GM12878 (cell line): ENCODE data around the gene CDK15. TPM values are rescaled to one million over a fixed set of nuclear protein-coding genes. Genes with fewer than 3 reads are reported as not detected.

Source experiments
- ATAC-seq: fragments of 200-7000 bp; cut with Tn5 transposase; 3 replicates; pipeline ENCODE4 v1.9.1; 2020; ENCODE audit warnings: mild to moderate bottlenecking, moderate library complexity
- BruUV-seq: library from RNA; stranded (reverse); fragments of 400-500 nt; replicated peaks from 2 replicates; lab custom pipeline; 2021; lab: Mats Ljungman, UMichigan
- CTCF ChIA-PET: fragments of 300-600 bp; sonication (Branson Sonifier 250); formaldehyde crosslinking; extraction: SDS; loops from one replicate; lab custom pipeline; 2021; ENCODE audit warnings: inconsistent platforms; lab: Yijun Ruan, JAX
- POLR2A ChIA-PET: fragments of 350-600 bp; formaldehyde crosslinking; extraction: SDS; loops from one replicate; lab custom pipeline; 2021; ENCODE audit warnings: inconsistent platforms; lab: Charles Lee
- RAD21 ChIA-PET: fragments of 300-600 bp; sonication (Branson Sonifier 250); formaldehyde crosslinking; loops from one replicate; lab custom pipeline; 2023; ENCODE audit warnings: antibody characterized with exemption; ENCODE audit not compliant: unreplicated experiment; lab: Charles Lee
- SMC1A ChIA-PET: fragments of 300-600 bp; sonication (Branson Sonifier 250); formaldehyde crosslinking; loops from one replicate; lab custom pipeline; 2023; ENCODE audit not compliant: unreplicated experiment, uncharacterized antibody; lab: Charles Lee
- DNase-seq: peaks from one replicate; pipeline ENCODE4 v3.0.0-alpha.2; 2011; ENCODE audit warnings: low read depth, low spot score
- FAIRE-seq: peaks from 3 replicates; lab custom pipeline; 2011; peaks lifted over from hg19 to GRCh38; lab: Jason Lieb, UNC
- H2AFZ ChIP-seq: 2 replicates; pipeline ENCODE4 v1.6.0; 2011; ENCODE audit warnings: low read depth, low read length, control low read depth; ENCODE audit not compliant: control insufficient read depth
- H3K27ac ChIP-seq: 2 replicates; pipeline ENCODE4 v1.5.1; 2011; ENCODE audit warnings: control low read depth; ENCODE audit not compliant: control insufficient read depth, insufficient read depth
- H3K27me3 ChIP-seq, 2 experiments: replicated peaks in 1 of 2; 2 replicates each; pipeline versions ENCODE4 v1.6.0 to v1.6.1; 2011; ENCODE audit warnings: low read length in 1 of 2; ENCODE audit not compliant: control insufficient read depth in 2 of 2, insufficient read depth in 2 of 2
- H3K36me3 ChIP-seq, 2 experiments: 2 replicates each; pipeline ENCODE4 v1.5.1; 2011; ENCODE audit warnings: low read length in 1 of 2; ENCODE audit not compliant: control insufficient read depth in 2 of 2, insufficient read depth in 2 of 2
- H3K4me1 ChIP-seq: 2 replicates; pipeline ENCODE4 v1.6.1; 2011; ENCODE audit warnings: mild to moderate bottlenecking, low read length, moderate library complexity, mixed read lengths; ENCODE audit not compliant: control insufficient read depth, insufficient read depth
- H3K4me2 ChIP-seq: 2 replicates; pipeline ENCODE4 v1.6.0; 2011; ENCODE audit warnings: control low read depth; ENCODE audit not compliant: control insufficient read depth, insufficient read depth
- H3K4me3 ChIP-seq: fragments of 200-600 bp; sonication (generic); 2 replicates; pipeline ENCODE4 v1.5.1; 2016
- H3K79me2 ChIP-seq: 2 replicates; pipeline ENCODE4 v1.6.0; 2011; ENCODE audit warnings: low read length; ENCODE audit not compliant: control insufficient read depth, insufficient read depth
- H3K9ac ChIP-seq: 2 replicates; pipeline ENCODE4 v1.8.0; 2011; ENCODE audit warnings: low read length, control low read depth, mixed read lengths; ENCODE audit not compliant: control insufficient read depth, insufficient read depth
- H3K9me3 ChIP-seq: replicated peaks from 3 replicates; pipeline ENCODE4 v1.5.1; 2011; ENCODE audit warnings: mild to moderate bottlenecking, low read length; ENCODE audit not compliant: control insufficient read depth, insufficient read depth
- H4K20me1 ChIP-seq: 2 replicates; pipeline ENCODE4 v1.6.0; 2011; ENCODE audit not compliant: control insufficient read depth, insufficient read depth
- ASH2L ChIP-seq: fragments of 300-600, 200-600 bp; sonication (generic); IDR thresholded peaks from 2 replicates; pipeline ENCODE4 v1.6.1; 2017; ENCODE audit warnings: low read depth, mild to moderate bottlenecking, borderline replicate concordance
- FOXK2 ChIP-seq: fragments of 450-650 bp; IDR thresholded peaks from 2 replicates; pipeline ENCODE4 v1.6.1; 2017; ENCODE audit warnings: mild to moderate bottlenecking, moderate library complexity
- NFIC ChIP-seq: IDR thresholded peaks from 2 replicates; pipeline ENCODE4 v1.6.1; 2012; ENCODE audit warnings: low read depth, mild to moderate bottlenecking, inconsistent platforms, low read length, moderate library complexity
- POLR2AphosphoS2 ChIP-seq: IDR thresholded peaks from 2 replicates; pipeline ENCODE4 v1.6.1; 2011; ENCODE audit warnings: low read depth, mild to moderate bottlenecking, low read length, improper control_type of control experiment, moderate library complexity
- POLR2AphosphoS5 ChIP-seq: IDR thresholded peaks from 2 replicates; pipeline ENCODE4 v1.6.1; 2011; ENCODE audit warnings: mild to moderate bottlenecking, low read length, inconsistent platforms
- RUNX3 ChIP-seq: IDR thresholded peaks from 2 replicates; pipeline ENCODE4 v1.6.1; 2012; ENCODE audit warnings: low read length, inconsistent platforms
- YY1 ChIP-seq: IDR thresholded peaks from 2 replicates; pipeline ENCODE4 v1.6.1; 2011; ENCODE audit warnings: low read depth, mild to moderate bottlenecking, low read length
- WGBS: methylation state at CpG from one replicate; pipeline ENCODE4 v1.1.6; 2016; ENCODE audit warnings: low lambda C conversion rate; ENCODE audit not compliant: insufficient replicate concordance, insufficient coverage; ENCODE audit errors: missing lambda C conversion rate; 5-methylcytosine and 5-hydroxymethylcytosine counted together
- in situ Hi-C: fragments of 300-500 bp; cut with MboI; formaldehyde crosslinking; loops from 9 replicates; pipeline ENCODE4 v1.14.3; 2018; ENCODE audit warnings: mixed read lengths
- intact Hi-C: fragments of 100-400 bp; cut with micrococcal nuclease; formaldehyde crosslinking; loops from one replicate; pipeline ENCODE4 v1.14.2; 2022; ENCODE audit not compliant: unreplicated experiment
- polyA plus RNA-seq, 11 experiments: library from polyadenylated mRNA; depleted of rRNA in 4 of 11; unstranded in 6 of 11; stranded (reverse) in 5 of 11; fragments of >200 nt; fragmentation: Nextera tagmentation in 4 of 11; fragmentation: Illumina TruSeq in 1 of 11; extraction: Ambion mirVana in 4 of 11; extraction: Trizol in 1 of 11; gene quantifications; 1 replicate in 1 of 11; 2 replicates in 10 of 11; pipeline versions ENCODE4 v1.2.1 to v1.2.3, GENCODE V29; 2011 to 2016; ENCODE audit warnings: inconsistent platforms in 2 of 11, missing spikeins in 2 of 11, low read depth in 1 of 11
- total RNA-seq, 4 experiments: library from RNA; depleted of rRNA in 3 of 4; stranded (reverse); fragments of >200 nt in 3 of 4; fragmentation: Illumina TruSeq in 1 of 4; extraction: Trizol in 1 of 4; gene quantifications; 2 replicates each; pipeline versions ENCODE4 v1.2.1 to v1.2.3, GENCODE V29; 2013 to 2021
- TF ChIP-seq, protein P1 (sequence below): IDR thresholded peaks from 2 replicates; pipeline ENCODE4 v1.6.1; 2011; ENCODE audit warnings: mild to moderate bottlenecking, low read depth, low read length, moderate library complexity; ENCODE audit not compliant: insufficient replicate concordance

Gene CDK15
- total and polyA plus RNA-seq, 10 of the 15 experiments (the other 5 are each of a cell fraction or from before 2014, with no cell fraction given): 0.01 to 0.04 TPM; not detected in 8

GRCh38 chr2:201879996-201880395 lies 73.7 kb downstream of the CDK15 start:
- no peak for TF ChIP-seq POLR2AphosphoS5
- no peak for TF ChIP-seq YY1
- TF ChIP-seq NFIC: no peak
- no peak for TF ChIP-seq RUNX3
- TF ChIP-seq, protein P1, sequence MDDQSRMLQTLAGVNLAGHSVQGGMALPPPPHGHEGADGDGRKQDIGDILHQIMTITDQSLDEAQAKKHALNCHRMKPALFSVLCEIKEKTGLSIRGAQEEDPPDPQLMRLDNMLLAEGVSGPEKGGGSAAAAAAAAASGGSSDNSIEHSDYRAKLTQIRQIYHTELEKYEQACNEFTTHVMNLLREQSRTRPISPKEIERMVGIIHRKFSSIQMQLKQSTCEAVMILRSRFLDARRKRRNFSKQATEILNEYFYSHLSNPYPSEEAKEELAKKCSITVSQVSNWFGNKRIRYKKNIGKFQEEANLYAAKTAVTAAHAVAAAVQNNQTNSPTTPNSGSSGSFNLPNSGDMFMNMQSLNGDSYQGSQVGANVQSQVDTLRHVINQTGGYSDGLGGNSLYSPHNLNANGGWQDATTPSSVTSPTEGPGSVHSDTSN: no peak
- no peak for TF ChIP-seq ASH2L
- no peaks in the 10 kb centered on the region for H3K79me2 ChIP-seq
- BruUV-seq: no TSS peak
- H3K9ac ChIP-seq: no peak overlapping the region
- peaks cover 3% of the 10 kb centered on the region for H3K4me1 ChIP-seq
- H3K9me3 ChIP-seq: no peaks in the 10 kb centered on the region
- ChIA-PET POLR2A (no interaction called here), CTCF (interaction anchor here (0.6 to 1.9 kb wide), 2 partner anchors 20 to 296 kb away, joined by 6 read pairs; no protein-coding TSS in a partner anchor), SMC1A (interaction anchor here (1.1 to 1.6 kb wide), 2 partner anchors 29 to 98 kb away, joined by 3 to 4 read pairs; no protein-coding TSS in a partner anchor), RAD21 (no interaction called here)
- H3K27me3 ChIP-seq: no peaks in the 10 kb centered on the region
- WGBS: 32% methylated on average over 10 of the region's 10 CpGs
- FAIRE-seq (no peak), DNase-seq (no peak), ATAC-seq (no peak)
- H3K4me2 ChIP-seq: no peak overlapping the region
- intact Hi-C loops (no loop called here), in situ Hi-C loops (no loop called here)
- no peak overlapping the region for H3K27ac ChIP-seq
- H2AFZ ChIP-seq: no peak overlapping the region
- no peak overlapping the region for H3K4me3 ChIP-seq
- no peaks in the 10 kb centered on the region for H4K20me1 ChIP-seq
- H3K36me3 ChIP-seq: no peaks in the 10 kb centered on the region

- Histone ChIP-seq H3K27me3 (peaks cover 0 to 4% of the 10 kb centered on the region in 2 experiments; a peak in 1 of 4 replicates), H4K20me1 (no peaks in the 10 kb centered on the region), H2AFZ (no peak overlapping the region), H3K9ac (no peak overlapping the region)
- BruUV-seq: no TSS peak
- TF ChIP-seq FOXK2 (no peak), POLR2AphosphoS2 (no peak)
- TF ChIP-seq, all 136 proteins: peak for 0
- ChIA-PET POLR2A (no interaction called here), RAD21 (no interaction called here), SMC1A (interaction anchor here (1.0 to 1.6 kb wide), 3 partner anchors 29 to 97 kb away, joined by 3 to 4 read pairs (median 3); no protein-coding TSS in a partner anchor), CTCF (interaction anchor here (1.0 to 1.9 kb wide), 3 partner anchors 12 to 124 kb away, joined by 4 to 6 read pairs (median 5); no protein-coding TSS in a partner anchor)
- WGBS: 2% methylated on average over 3 of the region's 3 CpGs
- FAIRE-seq (no peak), ATAC-seq (peak; percentile 7), DNase-seq (no peak)
- H3K4me2 ChIP-seq: no peak overlapping the region
- H3K4me3 ChIP-seq: no peak overlapping the region
- intact Hi-C loops (no loop called here), in situ Hi-C loops (no loop called here)
- H3K36me3 ChIP-seq: no peaks in the 10 kb centered on the region
- H3K9me3 ChIP-seq: no peaks in the 10 kb centered on the region
- no peaks in the 10 kb centered on the region for H3K79me2 ChIP-seq
- H3K27ac ChIP-seq: no peak overlapping the region
- peaks cover 3% of the 10 kb centered on the region for H3K4me1 ChIP-seq
These were observed 74.2 kb downstream of the CDK15 start for GRCh38 chr2:201880579-201880978.
